Colonic mucosa (tissue), 4 donors: Measurements from ENCODE around the gene SYCN. TPM values are rescaled to one million over a fixed set of nuclear protein-coding genes. Genes with fewer than 3 reads are reported as not detected.

Experiments used
- DNase-seq: peaks from one replicate; pipeline ENCODE4 v3.0.0-alpha.2; 2020
- H3K27ac ChIP-seq: fragments of 200-600 bp; one replicate; pipeline ENCODE4 v1.8.0; 2021
- H3K27me3 ChIP-seq: fragments of 200-600 bp; one replicate; pipeline ENCODE4 v1.8.0; 2021
- H3K36me3 ChIP-seq: fragments of 200-600 bp; one replicate; pipeline ENCODE4 v1.8.0; 2021
- H3K4me1 ChIP-seq: fragments of 200-600 bp; one replicate; pipeline ENCODE4 v1.8.0; 2021; ENCODE audit warnings: mild to moderate bottlenecking
- H3K4me3 ChIP-seq: fragments of 200-600 bp; one replicate; pipeline ENCODE4 v1.8.0; 2021
- H3K9ac ChIP-seq, 2 donors: one replicate each; pipeline ENCODE4 v1.7.0; 2013; ENCODE audit warnings: control low read depth in 2 of 2, low read depth in 2 of 2, low read length in 2 of 2
- H3K9me3 ChIP-seq: fragments of 200-600 bp; one replicate; pipeline ENCODE4 v1.8.0; 2021
- intact Hi-C: fragments of 100-400 bp; cut with DNase I; formaldehyde crosslinking; loops from one replicate; pipeline ENCODE4 v1.14.1; 2022
- total RNA-seq, 2 donors: library from RNA; stranded (reverse); fragmentation: NEBNext Ultra II Directional in 1 of 2; extraction: Animal tissue kit (Norgen Biotek cat#: 25700) in 1 of 2; gene quantifications; one replicate each; pipeline ENCODE4 v1.2.1, GENCODE V29; 2021
- TF ChIP-seq, protein P1 (sequence below): fragments of 200-600 bp; IDR thresholded peaks from one replicate; pipeline ENCODE4 v1.8.0; 2022; ENCODE audit warnings: antibody characterized with exemption, mild to moderate bottlenecking
- donor health status: healthy.
- donor health status: DM: no; HTN: no; CAD: no.
- donor health status: DM: no; HTN: no; CAD: no.

The SYCN gene
- total RNA-seq, 2 donors from 2014 or later = 2.1 TPM; not detected in 1

DNA sequence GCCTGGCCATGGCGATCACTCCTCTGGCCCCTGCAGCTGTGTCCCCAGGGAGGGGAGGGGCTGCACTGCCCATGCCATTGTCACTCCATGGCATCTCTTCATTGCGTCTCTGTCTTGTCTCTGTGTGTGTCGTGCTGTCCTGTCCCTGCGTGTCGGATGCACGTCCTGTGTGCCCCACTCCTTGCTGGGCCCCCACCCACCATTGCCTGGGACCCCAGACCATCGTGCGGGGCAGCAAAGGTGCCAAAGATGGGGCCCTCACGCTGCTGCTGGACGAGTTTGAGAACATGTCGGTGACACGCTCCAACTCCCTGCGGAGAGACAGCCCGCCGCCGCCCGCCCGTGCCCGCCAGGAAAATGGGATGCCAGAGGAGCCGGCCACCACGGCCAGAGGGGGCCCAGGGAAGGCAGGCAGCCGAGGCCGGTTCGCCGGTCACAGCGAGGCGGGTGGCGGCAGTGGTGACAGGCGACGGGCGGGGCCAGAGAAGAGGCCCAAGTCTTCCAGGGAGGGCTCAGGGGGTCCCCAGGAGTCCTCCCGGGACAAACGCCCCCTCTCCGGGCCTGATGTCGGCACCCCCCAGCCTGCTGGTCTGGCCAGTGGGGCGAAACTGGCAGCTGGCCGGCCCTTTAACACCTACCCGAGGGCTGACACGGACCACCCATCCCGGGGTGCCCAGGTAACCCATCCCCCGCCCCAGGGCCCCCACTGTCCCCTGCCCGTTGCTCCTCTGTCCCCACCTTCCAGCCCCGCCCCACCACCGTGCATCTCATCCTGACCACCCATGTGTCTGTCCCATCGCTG is 31.2 kb downstream of the SYCN start:
- Histone ChIP-seq H3K36me3 (peaks cover 14% of the 10 kb centered on the region), H3K4me3 (no peak overlapping the region), H3K4me1 (no peaks in the 10 kb centered on the region), H3K27ac (no peak overlapping the region), H3K9me3 (no peaks in the 10 kb centered on the region), H3K9ac (no peak overlapping the region), H3K27me3 (no peaks in the 10 kb centered on the region)
- TF ChIP-seq, protein P1, sequence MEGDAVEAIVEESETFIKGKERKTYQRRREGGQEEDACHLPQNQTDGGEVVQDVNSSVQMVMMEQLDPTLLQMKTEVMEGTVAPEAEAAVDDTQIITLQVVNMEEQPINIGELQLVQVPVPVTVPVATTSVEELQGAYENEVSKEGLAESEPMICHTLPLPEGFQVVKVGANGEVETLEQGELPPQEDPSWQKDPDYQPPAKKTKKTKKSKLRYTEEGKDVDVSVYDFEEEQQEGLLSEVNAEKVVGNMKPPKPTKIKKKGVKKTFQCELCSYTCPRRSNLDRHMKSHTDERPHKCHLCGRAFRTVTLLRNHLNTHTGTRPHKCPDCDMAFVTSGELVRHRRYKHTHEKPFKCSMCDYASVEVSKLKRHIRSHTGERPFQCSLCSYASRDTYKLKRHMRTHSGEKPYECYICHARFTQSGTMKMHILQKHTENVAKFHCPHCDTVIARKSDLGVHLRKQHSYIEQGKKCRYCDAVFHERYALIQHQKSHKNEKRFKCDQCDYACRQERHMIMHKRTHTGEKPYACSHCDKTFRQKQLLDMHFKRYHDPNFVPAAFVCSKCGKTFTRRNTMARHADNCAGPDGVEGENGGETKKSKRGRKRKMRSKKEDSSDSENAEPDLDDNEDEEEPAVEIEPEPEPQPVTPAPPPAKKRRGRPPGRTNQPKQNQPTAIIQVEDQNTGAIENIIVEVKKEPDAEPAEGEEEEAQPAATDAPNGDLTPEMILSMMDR = no peak
- DNase-seq = no peak
- intact Hi-C loops = no loop called here

DNA sequence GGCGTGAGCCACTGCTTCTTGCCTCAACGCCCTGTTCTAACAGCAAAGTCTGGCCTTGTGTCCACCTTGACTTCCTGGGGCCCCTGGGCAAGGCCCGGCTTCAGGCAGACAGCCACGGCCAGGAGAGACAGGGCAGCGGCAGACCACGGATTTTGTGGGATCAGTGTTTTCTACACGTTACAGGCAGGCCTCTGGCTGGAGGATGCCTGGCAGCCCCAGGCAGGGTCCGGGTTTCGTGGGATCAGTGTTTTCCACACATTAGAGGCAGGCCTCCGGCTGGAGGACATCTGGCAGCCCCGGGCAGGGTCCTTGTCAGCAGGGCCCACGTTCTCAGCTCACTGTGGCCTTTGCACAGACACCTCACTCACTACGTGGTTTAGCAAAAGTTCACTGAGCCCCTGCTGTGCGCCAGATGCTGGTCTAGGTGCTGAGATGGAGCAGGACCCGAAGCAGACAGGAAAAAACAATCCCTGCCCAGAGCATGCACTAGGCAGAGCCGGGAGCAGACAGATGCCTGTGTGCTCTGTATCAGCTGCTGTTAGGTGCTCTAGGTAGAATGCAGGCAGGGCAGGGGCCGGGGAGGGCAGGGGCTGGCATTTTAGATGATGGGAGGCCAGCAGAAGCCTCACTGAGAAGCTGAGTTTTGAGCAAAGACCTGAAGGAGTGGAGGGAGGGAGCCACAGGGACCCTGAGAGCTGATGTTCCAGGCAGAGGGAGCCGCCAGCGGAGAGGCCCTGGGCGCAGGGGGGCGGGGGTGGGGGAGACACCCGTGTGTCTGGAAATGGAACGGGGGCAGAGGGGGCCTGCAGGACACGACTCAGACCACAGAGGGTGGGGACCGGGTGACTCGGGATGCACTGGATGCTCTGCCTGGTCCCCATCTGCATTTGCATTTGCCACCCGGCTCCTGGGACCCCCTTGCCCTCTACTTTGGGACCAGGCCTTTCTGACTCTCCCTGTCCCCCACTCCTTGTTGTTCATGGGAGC is 32.3 kb downstream of the SYCN start:
- Histone ChIP-seq H3K36me3 (peaks cover 11% of the 10 kb centered on the region), H3K27ac (no peak overlapping the region), H3K4me1 (peaks cover 2% of the 10 kb centered on the region), H3K9me3 (no peaks in the 10 kb centered on the region), H3K9ac (no peak overlapping the region), H3K4me3 (no peak overlapping the region), H3K27me3 (no peaks in the 10 kb centered on the region)
- no peak for DNase-seq
- intact Hi-C loops = no loop called here
- TF ChIP-seq, protein P1 = no peak

DNA sequence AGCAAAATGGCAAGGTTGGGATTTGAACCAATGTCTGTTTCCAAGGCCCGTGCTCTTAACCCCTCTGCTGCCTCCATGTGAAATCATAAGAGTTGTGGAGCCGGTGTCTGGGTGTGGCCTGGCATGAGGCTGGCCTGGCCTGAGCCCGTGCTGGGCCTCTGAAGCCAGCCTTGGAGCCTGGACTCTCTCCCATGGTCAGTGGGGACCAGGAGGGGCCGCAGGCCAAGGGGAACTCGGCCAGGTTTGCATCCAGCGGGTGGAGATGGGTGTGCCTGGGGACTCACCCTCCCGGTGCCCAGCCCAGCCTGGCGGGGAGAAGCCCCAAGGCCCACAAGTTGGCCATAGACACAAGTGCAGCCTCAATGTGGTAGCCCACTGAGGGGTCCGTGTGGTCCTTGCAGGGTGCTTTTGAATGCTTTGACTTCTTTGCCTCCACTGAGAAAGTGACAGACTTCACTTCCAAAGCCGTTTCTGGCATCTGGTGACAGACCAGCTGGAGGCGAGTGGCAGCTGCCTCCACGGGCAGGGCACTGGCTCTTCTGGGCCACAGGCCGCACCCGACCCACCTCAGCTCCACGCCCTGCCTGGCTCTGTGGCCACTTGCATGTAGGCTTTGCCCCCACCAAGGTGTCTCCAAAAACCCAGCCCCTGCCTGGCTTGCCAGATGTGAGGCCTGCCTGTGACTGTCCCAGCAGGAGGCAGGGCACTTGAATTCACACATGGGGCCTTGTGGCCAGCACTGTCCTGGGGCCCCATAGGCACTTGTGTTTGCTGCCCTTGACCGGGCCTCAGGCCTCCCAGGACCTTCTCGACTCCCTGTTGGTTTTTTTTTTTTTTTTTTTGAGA is 33.5 kb downstream of the SYCN start:
- H3K27me3 ChIP-seq = no peaks in the 10 kb centered on the region
- no peaks in the 10 kb centered on the region for H3K9me3 ChIP-seq
- no peak for DNase-seq
- H3K36me3 ChIP-seq = peaks cover 11% of the 10 kb centered on the region
- intact Hi-C loops = no loop called here
- no peak overlapping the region for H3K27ac ChIP-seq
- H3K9ac ChIP-seq = no peak overlapping the region
- TF ChIP-seq, protein P1 = no peak
- peaks cover 10% of the 10 kb centered on the region for H3K4me1 ChIP-seq
- H3K4me3 ChIP-seq = no peak overlapping the region

DNA sequence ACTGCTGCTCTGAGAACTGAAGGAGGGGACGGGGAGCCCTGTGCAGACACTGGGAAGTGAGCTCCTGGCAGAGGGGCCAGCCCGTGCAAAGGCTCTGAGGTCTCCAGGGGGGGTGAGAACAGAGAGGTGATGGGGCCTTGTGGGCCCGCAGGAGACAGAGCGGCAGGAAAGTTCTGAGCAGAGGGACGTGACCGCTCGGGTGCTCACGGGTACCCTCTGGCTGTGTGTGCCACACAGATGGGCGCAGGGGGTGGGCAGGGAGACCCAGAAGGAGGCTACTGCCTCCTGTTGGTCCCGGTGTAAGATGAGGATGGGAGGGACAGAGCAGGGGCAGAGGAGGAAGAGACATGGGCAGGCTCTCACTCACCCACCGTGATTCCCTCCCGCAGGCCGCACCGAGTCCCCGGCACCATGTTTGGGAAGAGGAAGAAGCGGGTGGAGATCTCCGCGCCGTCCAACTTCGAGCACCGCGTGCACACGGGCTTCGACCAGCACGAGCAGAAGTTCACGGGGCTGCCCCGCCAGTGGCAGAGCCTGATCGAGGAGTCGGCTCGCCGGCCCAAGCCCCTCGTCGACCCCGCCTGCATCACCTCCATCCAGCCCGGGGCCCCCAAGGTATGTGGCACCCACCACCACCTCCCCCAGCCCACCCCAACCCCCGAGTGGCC is 34.8 kb downstream of the SYCN start:
- TF ChIP-seq, protein P1 = no peak
- H3K4me1 ChIP-seq = peaks cover 10% of the 10 kb centered on the region
- intact Hi-C loops = no loop called here
- no peaks in the 10 kb centered on the region for H3K27me3 ChIP-seq
- H3K4me3 ChIP-seq = no peak overlapping the region
- no peak overlapping the region for H3K27ac ChIP-seq
- no peaks in the 10 kb centered on the region for H3K9me3 ChIP-seq
- peaks cover 11% of the 10 kb centered on the region for H3K36me3 ChIP-seq
- H3K9ac ChIP-seq = no peak overlapping the region
- DNase-seq = no peak
